Cortex of kidney (tissue), 1 donor: ENCODE measurements around the gene PAM.
"Not testable (repeated sequence)": the region's sequence is repeated elsewhere in the genome, so short reads cannot be mapped to it uniquely, and the experiment has no call there.

Source experiments
- DNase-seq: peaks from one replicate; lab custom pipeline; 2025; lab: John Stamatoyannopoulos, UW

Gene PAM

DNA sequence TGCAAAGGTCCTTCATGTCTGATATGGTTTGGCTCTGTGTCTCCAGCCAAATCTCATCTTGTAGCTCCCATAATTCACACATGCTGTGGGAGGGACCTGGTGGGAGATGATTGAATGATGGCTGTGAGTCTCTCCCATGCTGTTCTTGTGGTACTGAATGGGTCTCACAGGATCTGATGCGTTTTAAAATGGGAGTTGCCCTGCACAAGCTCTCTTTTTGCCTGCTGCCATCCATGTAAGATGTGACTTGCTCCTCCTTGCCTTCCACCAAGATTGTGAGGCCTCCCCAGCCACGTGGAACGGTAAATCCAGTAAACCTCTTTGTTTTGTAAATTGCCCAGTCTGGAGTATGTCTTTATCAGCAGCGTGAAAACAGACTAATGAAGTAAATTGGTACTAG, 318.4 kb downstream of the PAM start:
- not testable (repeated sequence) for DNase-seq

DNA sequence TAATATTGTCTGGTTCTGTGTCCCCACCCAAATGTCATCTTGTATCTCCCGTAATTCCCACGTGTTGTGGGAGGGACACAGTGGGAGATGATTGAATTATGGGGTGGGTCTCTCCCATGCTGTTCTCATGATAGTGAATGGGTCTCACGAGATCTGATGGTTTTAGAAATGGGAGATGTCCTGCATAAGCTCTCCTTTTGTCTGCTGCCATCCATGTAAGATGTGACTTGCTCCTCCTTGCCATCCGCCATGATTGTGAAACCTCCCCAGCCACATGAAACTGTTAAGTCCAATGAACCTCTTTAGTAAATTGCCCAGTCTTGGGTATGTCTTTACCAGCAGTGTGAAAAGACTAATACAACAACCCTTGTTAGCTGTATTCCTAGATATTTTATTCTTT, 320.3 kb downstream of the PAM start:
- no peak for DNase-seq
